Measurements from ENCODE around the gene ITCH.
A peak's percentile ranks its signal among the peaks of the same experiment; 100 is the strongest.
"Not testable (repeated sequence)": the region's sequence is repeated elsewhere in the genome, so short reads cannot be mapped to it uniquely, and the experiment has no call there.

Gene ITCH

GRCh38 chr20:34459209-34459897, 96.3 kb downstream of the ITCH start:
- Histone ChIP-seq H3K27me3 (ENCODE audit: insufficient read depth, low read length) (no peaks in the 10 kb centered on the region), H3K27ac (ENCODE audit: low read depth, low read length) (no peak overlapping the region), H3K79me2 (ENCODE audit: control insufficient read depth, insufficient read depth, low read length, unreplicated experiment) (no peaks in the 10 kb centered on the region), H2AFZ (ENCODE audit: low read length, unreplicated experiment) (no peak overlapping the region), H3K4me3 (ENCODE audit: low read depth, low read length) (no peak overlapping the region), H3K4me1 (ENCODE audit: control insufficient read depth, insufficient read depth, low read length, unreplicated experiment) (no peaks in the 10 kb centered on the region), H3K36me3 (ENCODE audit: insufficient read depth, low read length) (peaks cover 36% of the 10 kb centered on the region)

DNA sequence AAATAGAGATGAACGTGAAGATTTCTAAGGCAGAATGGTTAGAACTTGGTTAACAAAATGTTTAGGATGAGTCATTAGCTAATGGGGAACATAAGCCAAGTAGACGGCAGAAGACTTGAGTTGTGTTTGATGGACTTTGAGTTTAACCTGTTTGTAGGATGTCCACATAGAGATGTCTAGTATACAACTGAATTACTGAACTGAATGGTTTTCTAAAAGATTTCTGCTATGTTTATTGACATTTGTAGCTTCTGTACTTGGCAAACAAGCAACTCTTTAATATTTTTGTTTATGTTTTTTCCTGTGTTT, 98.7 kb downstream of the ITCH start:
- Histone ChIP-seq H3K4me3 (ENCODE audit: low read depth, low read length) (no peak overlapping the region), H3K27ac (ENCODE audit: low read depth, low read length) (no peak overlapping the region), H3K27me3 (ENCODE audit: insufficient read depth, low read length) (no peaks in the 10 kb centered on the region), H3K36me3 (ENCODE audit: insufficient read depth, low read length) (peaks cover 35% of the 10 kb centered on the region), H3K4me1 (ENCODE audit: control insufficient read depth, insufficient read depth, low read length, unreplicated experiment) (no peaks in the 10 kb centered on the region), H2AFZ (ENCODE audit: low read length, unreplicated experiment) (no peak overlapping the region), H3K79me2 (ENCODE audit: control insufficient read depth, insufficient read depth, low read length, unreplicated experiment) (no peaks in the 10 kb centered on the region)

DNA sequence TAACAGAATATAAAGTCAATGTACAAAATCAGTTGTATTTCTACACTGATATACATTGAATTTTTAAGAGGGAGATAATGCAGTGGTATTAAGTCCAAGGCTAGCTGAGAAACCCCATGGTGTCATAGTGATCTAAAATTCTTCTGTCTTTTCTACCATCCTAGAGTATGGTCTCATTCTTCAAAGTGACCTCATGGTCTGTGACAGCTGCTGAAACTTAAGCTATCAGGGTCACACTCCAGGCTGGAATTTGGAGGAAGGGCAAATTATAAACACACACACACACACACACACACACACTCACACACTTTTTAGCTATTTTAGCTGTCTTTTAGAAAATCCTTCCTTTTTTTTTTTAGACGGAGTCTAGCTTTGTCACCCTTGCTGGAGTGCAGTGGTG, 105.9 kb downstream of the ITCH start:
- Histone ChIP-seq H3K27ac (ENCODE audit: low read depth, low read length) (no peak overlapping the region), H3K79me2 (ENCODE audit: control insufficient read depth, insufficient read depth, low read length, unreplicated experiment) (no peaks in the 10 kb centered on the region), H3K36me3 (ENCODE audit: insufficient read depth, low read length) (no peaks in the 10 kb centered on the region; the same call in 1 of the 2 replicates), H3K27me3 (ENCODE audit: insufficient read depth, low read length) (no peaks in the 10 kb centered on the region), H3K4me1 (ENCODE audit: control insufficient read depth, insufficient read depth, low read length, unreplicated experiment) (peaks cover 20% of the 10 kb centered on the region), H2AFZ (ENCODE audit: low read length, unreplicated experiment) (no peak overlapping the region), H3K4me3 (ENCODE audit: low read depth, low read length) (no peak overlapping the region)

DNA sequence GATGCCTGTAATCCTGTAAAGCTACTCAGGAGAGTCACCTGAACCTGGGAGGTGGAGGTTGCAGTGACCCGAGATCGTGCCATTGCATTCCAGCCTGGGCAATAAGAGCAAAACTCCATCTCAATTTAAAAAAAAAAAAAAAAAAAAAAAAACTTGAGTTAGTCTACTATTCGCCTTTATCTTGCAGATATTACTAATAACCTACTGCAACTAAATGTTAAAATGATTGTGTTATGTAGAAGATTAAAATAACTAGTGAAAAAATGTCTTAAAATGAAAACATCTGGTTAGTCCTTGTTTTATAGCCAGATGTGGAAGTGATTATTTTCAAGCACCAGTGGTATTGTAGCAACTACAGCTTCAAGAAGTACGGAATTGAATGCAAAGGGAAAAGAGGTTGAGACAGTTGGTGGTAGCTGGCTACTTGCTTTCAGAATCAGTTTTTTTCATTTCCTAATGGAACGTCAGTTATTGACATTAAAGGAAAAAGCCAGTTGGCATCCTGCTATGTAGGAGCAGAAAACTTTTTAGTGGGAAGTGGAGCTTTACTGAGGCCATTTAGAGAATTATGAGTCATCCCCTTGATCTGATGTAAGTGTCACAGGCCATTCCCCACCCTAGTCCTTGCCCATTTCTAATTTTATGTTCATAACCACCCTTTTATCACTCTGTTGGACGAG, 109.3 kb downstream of the ITCH start:
- H3K4me3 ChIP-seq (ENCODE audit: low read depth, low read length): 0 out of 2 replicates have a peak overlapping the region, but pooled peaks have one; percentile 37
- H3K27ac ChIP-seq (ENCODE audit: low read depth, low read length): peak overlapping the region; percentile 64
- no peaks in the 10 kb centered on the region for H3K27me3 ChIP-seq (ENCODE audit: insufficient read depth, low read length)
- H3K79me2 ChIP-seq (ENCODE audit: control insufficient read depth, insufficient read depth, low read length, unreplicated experiment): peaks cover 4% of the 10 kb centered on the region
- H3K4me1 ChIP-seq (ENCODE audit: control insufficient read depth, insufficient read depth, low read length, unreplicated experiment): peaks cover 20% of the 10 kb centered on the region
- H2AFZ ChIP-seq (ENCODE audit: low read length, unreplicated experiment): no peak overlapping the region
- peaks cover 5% of the 10 kb centered on the region for H3K36me3 ChIP-seq (ENCODE audit: insufficient read depth, low read length)

DNA sequence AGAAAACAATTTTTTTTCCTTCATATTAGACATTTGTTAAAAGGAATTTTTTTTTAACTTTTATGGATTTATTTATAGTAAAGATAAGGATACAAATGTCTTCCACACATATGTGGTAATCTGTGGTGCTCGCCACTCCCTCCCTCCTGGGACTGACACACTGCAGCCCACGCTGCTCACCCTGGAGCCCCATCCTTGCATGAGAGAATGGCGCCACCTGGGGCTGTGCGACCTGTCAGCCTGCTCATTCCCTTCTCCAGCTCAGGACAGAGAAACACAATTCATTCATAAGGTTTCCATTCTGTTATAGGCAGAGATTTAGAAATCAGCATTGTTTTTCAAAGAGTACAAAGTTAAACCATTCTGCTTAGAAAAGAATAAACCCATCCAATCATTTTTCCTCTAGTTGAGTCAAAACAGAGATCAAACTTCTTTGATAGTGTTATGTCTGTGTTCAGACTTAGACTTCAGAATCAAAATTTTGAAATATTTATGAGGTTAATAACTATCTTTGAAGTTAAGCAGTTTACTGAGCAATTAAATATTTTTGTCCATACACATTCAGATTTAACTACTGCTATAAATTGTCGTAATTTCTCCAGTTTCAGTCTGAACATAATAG, 110.3 kb downstream of the ITCH start:
- Histone ChIP-seq H3K27ac (ENCODE audit: low read depth, low read length) (peak overlapping the region; percentile 64), H2AFZ (ENCODE audit: low read length, unreplicated experiment) (no peak overlapping the region), H3K4me1 (ENCODE audit: control insufficient read depth, insufficient read depth, low read length, unreplicated experiment) (peaks cover 20% of the 10 kb centered on the region), H3K79me2 (ENCODE audit: control insufficient read depth, insufficient read depth, low read length, unreplicated experiment) (peaks cover 4% of the 10 kb centered on the region), H3K4me3 (ENCODE audit: low read depth, low read length) (no peak overlapping the region), H3K36me3 (ENCODE audit: insufficient read depth, low read length) (peaks cover 13% of the 10 kb centered on the region), H3K27me3 (ENCODE audit: insufficient read depth, low read length) (no peaks in the 10 kb centered on the region)

DNA sequence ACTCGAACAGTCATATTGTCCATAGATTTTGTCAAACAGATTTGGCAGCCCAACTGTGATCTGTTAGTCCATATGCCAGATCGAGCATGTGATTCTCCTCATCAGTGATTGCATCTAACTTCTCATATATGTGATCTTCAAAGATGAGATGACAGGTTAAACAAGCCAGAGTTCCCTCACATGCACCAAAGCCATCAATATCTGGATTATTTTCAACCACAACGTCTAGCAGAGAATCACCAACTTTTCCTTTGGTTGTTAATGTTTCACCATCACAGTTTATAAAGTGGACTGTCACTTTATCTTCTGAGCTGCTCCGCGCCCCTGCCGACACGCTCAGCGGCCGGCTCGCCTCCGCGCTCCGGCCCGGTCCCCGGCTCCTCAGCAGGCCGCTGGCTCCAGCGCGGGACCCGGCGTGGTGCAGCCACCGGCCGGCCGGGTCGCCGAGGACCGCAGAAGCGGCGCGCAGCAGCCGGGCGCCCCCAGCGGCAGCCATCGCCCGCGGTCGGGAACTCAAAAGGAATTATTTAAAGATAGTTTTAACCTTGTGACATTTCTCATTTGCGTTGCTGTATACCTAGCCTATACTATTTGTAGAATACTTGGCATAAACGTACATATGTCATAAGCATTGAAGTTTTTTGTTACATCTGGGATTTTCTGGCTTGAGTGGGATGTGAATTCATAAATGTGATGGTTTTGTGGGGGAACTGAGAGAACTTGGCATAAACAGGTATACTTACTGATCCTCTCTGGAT, 113.1 kb downstream of the ITCH start:
- H2AFZ ChIP-seq (ENCODE audit: low read length, unreplicated experiment): no peak overlapping the region
- H3K79me2 ChIP-seq (ENCODE audit: control insufficient read depth, insufficient read depth, low read length, unreplicated experiment): peaks cover 4% of the 10 kb centered on the region
- H3K4me3 ChIP-seq (ENCODE audit: low read depth, low read length): no peak overlapping the region
- H3K4me1 ChIP-seq (ENCODE audit: control insufficient read depth, insufficient read depth, low read length, unreplicated experiment): peaks cover 20% of the 10 kb centered on the region
- 0 out of 2 replicates have a peak overlapping the region, but pooled peaks have one; percentile 6 for H3K27ac ChIP-seq (ENCODE audit: low read depth, low read length)
- H3K27me3 ChIP-seq (ENCODE audit: insufficient read depth, low read length): no peaks in the 10 kb centered on the region
- H3K36me3 ChIP-seq (ENCODE audit: insufficient read depth, low read length): peaks cover 34% of the 10 kb centered on the region

- Histone ChIP-seq H3K36me3 (ENCODE audit: insufficient read depth, low read length) (peaks cover 67% of the 10 kb centered on the region), H3K79me2 (ENCODE audit: control insufficient read depth, insufficient read depth, low read length, unreplicated experiment) (peaks cover 4% of the 10 kb centered on the region), H3K27ac (ENCODE audit: low read depth, low read length) (no peak overlapping the region), H3K27me3 (ENCODE audit: insufficient read depth, low read length) (no peaks in the 10 kb centered on the region), H2AFZ (ENCODE audit: low read length, unreplicated experiment) (no peak overlapping the region), H3K4me3 (ENCODE audit: low read depth, low read length) (no peak overlapping the region), H3K4me1 (ENCODE audit: control insufficient read depth, insufficient read depth, low read length, unreplicated experiment) (no peaks in the 10 kb centered on the region)
These were observed 116.6 kb downstream of the ITCH start for GRCh38 chr20:34479627-34480026.

DNA sequence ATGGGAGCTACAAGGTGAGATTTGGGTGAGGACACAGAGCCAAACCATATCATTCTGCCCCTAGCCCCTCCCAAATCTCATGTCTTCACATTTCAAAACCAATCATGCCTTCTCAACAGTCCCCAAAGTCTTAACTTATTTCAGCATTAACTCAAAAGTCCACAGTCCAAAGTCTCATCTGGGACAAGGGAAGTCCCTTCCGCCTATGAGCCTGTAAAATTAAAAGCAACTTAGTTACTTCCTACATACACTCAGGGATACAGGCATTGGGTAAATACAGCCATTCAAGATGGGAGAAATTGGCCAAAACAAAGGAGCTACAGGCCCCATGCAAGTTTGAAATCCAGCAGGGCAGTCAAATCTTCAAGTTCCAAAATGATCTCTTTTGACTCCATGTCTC, 119.1 kb downstream of the ITCH start:
- not testable (repeated sequence) for H2AFZ ChIP-seq (ENCODE audit: low read length, unreplicated experiment); H3K27ac ChIP-seq (ENCODE audit: low read depth, low read length); H3K4me1 ChIP-seq (ENCODE audit: control insufficient read depth, insufficient read depth, low read length, unreplicated experiment); H3K27me3 ChIP-seq (ENCODE audit: insufficient read depth, low read length); H3K4me3 ChIP-seq (ENCODE audit: low read depth, low read length); H3K79me2 ChIP-seq (ENCODE audit: control insufficient read depth, insufficient read depth, low read length, unreplicated experiment)
- peaks cover 64% of the 10 kb centered on the region for H3K36me3 ChIP-seq (ENCODE audit: insufficient read depth, low read length)

- not testable (repeated sequence) for H3K4me3 ChIP-seq (ENCODE audit: low read depth, low read length); H2AFZ ChIP-seq (ENCODE audit: low read length, unreplicated experiment); H3K27ac ChIP-seq (ENCODE audit: low read depth, low read length); H3K27me3 ChIP-seq (ENCODE audit: insufficient read depth, low read length); H3K4me1 ChIP-seq (ENCODE audit: control insufficient read depth, insufficient read depth, low read length, unreplicated experiment); H3K79me2 ChIP-seq (ENCODE audit: control insufficient read depth, insufficient read depth, low read length, unreplicated experiment)
- peaks cover 54% of the 10 kb centered on the region for H3K36me3 ChIP-seq (ENCODE audit: insufficient read depth, low read length)
These were observed 120.6 kb downstream of the ITCH start for GRCh38 chr20:34483585-34484220.

DNA sequence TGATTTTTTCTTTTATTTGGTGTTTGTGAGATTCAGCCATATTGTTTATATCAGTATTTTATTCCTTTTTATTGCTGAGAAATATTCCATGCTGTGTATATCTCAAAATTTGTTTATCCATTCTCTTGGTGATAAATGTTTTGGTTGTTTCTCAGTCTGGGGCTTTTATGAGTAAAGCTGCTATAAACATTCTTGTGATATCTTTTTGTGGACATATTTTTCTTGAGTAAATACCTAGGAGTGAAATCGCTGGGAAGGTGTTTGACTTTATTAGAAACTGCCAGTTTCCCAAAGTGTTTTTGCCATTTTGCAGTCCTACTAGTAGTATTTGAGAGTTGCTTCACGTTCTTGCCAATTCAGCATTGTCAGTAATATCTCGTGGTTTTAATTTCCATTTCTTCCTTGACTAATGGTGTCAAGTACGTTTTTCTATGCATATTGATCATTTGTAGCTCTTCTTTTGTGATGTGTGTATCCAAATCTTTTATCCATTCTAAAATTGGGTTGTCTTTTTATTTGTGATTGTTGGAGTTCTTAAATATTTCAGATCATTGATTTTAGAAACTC, 122.1 kb downstream of the ITCH start:
- Histone ChIP-seq H3K36me3 (ENCODE audit: insufficient read depth, low read length) (peaks cover 53% of the 10 kb centered on the region), H3K79me2 (ENCODE audit: control insufficient read depth, insufficient read depth, low read length, unreplicated experiment) (no peaks in the 10 kb centered on the region), H2AFZ (ENCODE audit: low read length, unreplicated experiment) (no peak overlapping the region), H3K27me3 (ENCODE audit: insufficient read depth, low read length) (no peaks in the 10 kb centered on the region), H3K4me3 (ENCODE audit: low read depth, low read length) (no peak overlapping the region), H3K4me1 (ENCODE audit: control insufficient read depth, insufficient read depth, low read length, unreplicated experiment) (no peaks in the 10 kb centered on the region), H3K27ac (ENCODE audit: low read depth, low read length) (no peak overlapping the region)
